Pancreas (tissue), 10 donors: ENCODE data around the gene RAB29. TPM values are rescaled to one million over a fixed set of nuclear protein-coding genes. Genes with fewer than 3 reads are reported as not detected.

Experiments
- ATAC-seq, 4 donors: fragments of 200-7000 bp; cut with Tn5 transposase; one replicate each; pipeline versions ENCODE4 v1.8.0 to v1.9.1; 2020; ENCODE audit warnings: mild to moderate bottlenecking in 4 of 4, moderate library complexity in 4 of 4
- DNase-seq, 6 donors: peaks; one replicate each; pipeline ENCODE4 v3.0.0-alpha.2; 2020
- FAIRE-seq: peaks from 2 replicates; lab custom pipeline; 2012; peaks lifted over from hg19 to GRCh38; lab: Jason Lieb, UNC
- H3K27ac ChIP-seq, 4 donors: fragments of 200-600 bp; sonication (generic); 1 replicate in 3 of 4; 2 replicates in 1 of 4; pipeline versions ENCODE4 v1.5.0 to v1.8.0; 2020
- H3K27me3 ChIP-seq, 4 donors: fragments of 200-600 bp; one replicate each; pipeline ENCODE4 v1.8.0; 2021
- H3K36me3 ChIP-seq, 3 donors: fragments of 200-600 bp; sonication (generic) in 1 of 3; one replicate each; pipeline versions ENCODE4 v1.5.0 to v1.8.0; 2020 to 2021
- H3K4me1 ChIP-seq, 3 donors: fragments of 200-600 bp; one replicate each; pipeline ENCODE4 v1.8.0; 2021
- H3K4me3 ChIP-seq, 4 donors: fragments of 200-600 bp; sonication (generic) in 2 of 4; one replicate each; pipeline versions ENCODE4 v1.5.0 to v1.8.0; 2020 to 2021
- H3K9me3 ChIP-seq, 4 donors: fragments of 200-600 bp; one replicate each; pipeline ENCODE4 v1.8.0; 2021
- CTCF ChIP-seq, 4 donors: fragments of 200-600 bp; sonication (generic) in 3 of 4; IDR thresholded peaks; one replicate each; pipeline versions ENCODE4 v1.5.0 to v1.8.0; 2021; ENCODE audit warnings: antibody characterized with exemption in 4 of 4
- WGBS, 2 donors: extraction: QIAGEN DNeasy Blood & Tissue Kit; methylation state at CpG; one replicate each; pipeline ENCODE4 v1.1.7; 2013; 5-methylcytosine and 5-hydroxymethylcytosine counted together
- intact Hi-C, 3 donors: fragments of 100-400 bp; cut with DNase I; formaldehyde crosslinking; loops; one replicate each; pipeline versions ENCODE4 v1.11.1 to v1.14.2; 2022
- polyA plus RNA-seq, 2 donors: library from polyadenylated mRNA; stranded (reverse); fragments of 200-250 nt; gene quantifications; one replicate each; pipeline ENCODE4 v1.2.3, GENCODE V29; 2013
- total RNA-seq, 6 donors: library from RNA; stranded (reverse); fragmentation: NEBNext Ultra II Directional in 4 of 6; extraction: Animal tissue kit (Norgen Biotek cat#: 25700) in 4 of 6; gene quantifications; one replicate each; pipeline versions ENCODE4 v1.2.1 to v1.2.4, GENCODE V29; 2021 to 2023
- donor health status: healthy with polysubstance abuse.
- donor health status: DM: no; HTN: no; CAD: no; lungs with moderate emphysema.
- donor health status: DM: no; HTN: no; CAD: no.
- donor health status: control.
- donor health status: control.
- donor health status: Bipolar disorder and iron deficiency.
- donor health status: DM: yes; HTN: yes; CAD: no.
- donor health status: DM: no; HTN: no; CAD: no.
- donor health status: DM: no; HTN: no; CAD: no.
- donor health status: DM: yes; HTN: yes; CAD: no.

The RAB29 gene
- total and polyA plus RNA-seq, 8 donors: 5.4 to 12.2 (median 7.0) TPM

GRCh38 chr1:205750138-205751035 lies 24.9 kb downstream of the RAB29 start, which contains the start of gene NUCKS1:
NUCKS1 (minus strand) TSS chr1:205750182; CDS start chr1:205749973, 209 bp downstream.
- Histone ChIP-seq H3K27me3 (no peaks in the 10 kb centered on the region), H3K36me3 (no peaks in the 10 kb centered on the region), H3K27ac (peak within 1 kb of the TSS; percentile 84 to 95 (median 93)), H3K9me3 (no peaks in the 10 kb centered on the region), H3K4me3 (peak within 1 kb of the TSS; percentile 71 to 83 (median 74)), H3K4me1 (peaks cover 4 to 17% (median 16%) of the 10 kb centered on the region in 3 donors)
- TF ChIP-seq CTCF (IDR thresholded peaks at IDR 0.05): no peak
- ATAC-seq: peak; percentile 80 to 89 (median 84)
- DNase-seq: peak; percentile 88 to 99 (median 98)
- FAIRE-seq: peak; percentile 98
- WGBS, 2 donors: 0% methylated on average over 26 to 27 of the region's 27 CpGs
- intact Hi-C loops: no loop called here

- DNase-seq (peak; percentile 91 to 97 (median 95)), ATAC-seq (peak; percentile 82 to 91 (median 86)), FAIRE-seq (no peak)
- peak overlapping the region; percentile 71 to 83 (median 74) for H3K4me3 ChIP-seq
- no peaks in the 10 kb centered on the region for H3K36me3 ChIP-seq
- WGBS, 2 donors: 1% methylated on average over 38 to 79 of the region's 81 CpGs
- H3K27me3 ChIP-seq: no peaks in the 10 kb centered on the region
- H3K27ac ChIP-seq: peak overlapping the region; percentile 84 to 95 (median 93)
- no peaks in the 10 kb centered on the region for H3K9me3 ChIP-seq
- peaks cover 4 to 17% (median 16%) of the 10 kb centered on the region in 3 donors for H3K4me1 ChIP-seq
- TF ChIP-seq CTCF (IDR thresholded peaks at IDR 0.05): no peak
- intact Hi-C loops: no loop called here
Observed at GRCh38 chr1:205749234-205750137, 25.8 kb downstream of the RAB29 start.

GRCh38 chr1:205748403-205749233 lies 26.7 kb downstream of the RAB29 start:
- DNase-seq: peak in 2 of 6 donors; percentile 13 to 31
- Histone ChIP-seq H3K4me3 (peak overlapping the region; percentile 71 to 83 (median 74)), H3K4me1 (peaks cover 4 to 17% (median 16%) of the 10 kb centered on the region in 3 donors), H3K36me3 (no peaks in the 10 kb centered on the region), H3K9me3 (no peaks in the 10 kb centered on the region), H3K27ac (peak overlapping the region; percentile 84 to 95 (median 93)), H3K27me3 (no peaks in the 10 kb centered on the region)
- ATAC-seq: peak; percentile 39 to 49 (median 43)
- FAIRE-seq: no peak
- intact Hi-C loops: no loop called here
- WGBS, 2 donors: 0% methylated on average over 25 of the region's 25 CpGs
- no peak for TF ChIP-seq CTCF (IDR thresholded peaks at IDR 0.05)

GRCh38 chr1:205746757-205747412 lies 28.4 kb downstream of the RAB29 start:
- 43 to 55% methylated on average over 5 of the region's 5 CpGs for WGBS, 2 donors
- H3K36me3 ChIP-seq: no peaks in the 10 kb centered on the region
- no peak for ATAC-seq
- H3K27ac ChIP-seq: no peak overlapping the region
- no peaks in the 10 kb centered on the region for H3K27me3 ChIP-seq
- no peak for FAIRE-seq
- no peak for DNase-seq
- peaks cover 4 to 23% (median 17%) of the 10 kb centered on the region in 3 donors for H3K4me1 ChIP-seq
- intact Hi-C loops: no loop called here
- H3K4me3 ChIP-seq: no peak overlapping the region
- no peaks in the 10 kb centered on the region for H3K9me3 ChIP-seq
- TF ChIP-seq CTCF (IDR thresholded peaks at IDR 0.05): no peak
